CD4-positive, alpha-beta T cell treated with Interleukin-6 at 100 ng/mL for 8 hours (primary cell): ENCODE results near the gene RETNLB.

ENCODE experiments used
- DNase-seq: peaks from one replicate; pipeline ENCODE4 v3.0.0-alpha.2; 2020; ENCODE audit warnings: mixed read lengths, low spot score

RETNLB gene, protein sequence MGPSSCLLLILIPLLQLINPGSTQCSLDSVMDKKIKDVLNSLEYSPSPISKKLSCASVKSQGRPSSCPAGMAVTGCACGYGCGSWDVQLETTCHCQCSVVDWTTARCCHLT

GRCh38 chr3:108757404-108757982 lies at the start of gene RETNLB:
Gene RETNLB (minus strand): TSS chr3:108757410. CDS start chr3:108757185, 225 bp downstream.
- no peak for DNase-seq

- DNase-seq, result peak; percentile 71
Measured at GRCh38 chr3:108806316-108806715, 49.1 kb upstream of the RETNLB start.

DNA sequence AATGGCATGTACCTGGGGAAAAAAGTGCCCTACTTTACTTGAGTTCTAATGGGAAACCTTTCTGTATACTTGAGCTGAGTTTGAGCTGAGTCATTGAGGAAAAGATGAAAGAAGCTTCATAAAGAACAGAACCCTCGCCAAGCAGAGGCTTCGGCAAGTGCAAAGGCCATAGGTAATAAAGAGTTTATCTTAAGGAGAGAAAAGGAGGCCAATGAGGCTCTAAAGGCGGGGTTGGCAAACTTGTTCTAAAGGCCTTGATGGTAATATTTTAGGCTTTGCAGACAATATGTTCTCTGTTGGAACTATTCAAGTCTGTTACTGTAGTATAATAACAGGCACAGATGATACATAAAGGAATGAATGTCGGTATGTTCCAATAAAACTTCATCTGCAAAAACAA lies 47.8 kb upstream of the RETNLB start:
- DNase-seq, result no peak

GRCh38 chr3:108804437-108804836 lies 47.2 kb upstream of the RETNLB start:
- DNase-seq, result no peak

GRCh38 chr3:108791473-108791872 lies 34.3 kb upstream of the RETNLB start:
- DNase-seq, result no peak

DNA sequence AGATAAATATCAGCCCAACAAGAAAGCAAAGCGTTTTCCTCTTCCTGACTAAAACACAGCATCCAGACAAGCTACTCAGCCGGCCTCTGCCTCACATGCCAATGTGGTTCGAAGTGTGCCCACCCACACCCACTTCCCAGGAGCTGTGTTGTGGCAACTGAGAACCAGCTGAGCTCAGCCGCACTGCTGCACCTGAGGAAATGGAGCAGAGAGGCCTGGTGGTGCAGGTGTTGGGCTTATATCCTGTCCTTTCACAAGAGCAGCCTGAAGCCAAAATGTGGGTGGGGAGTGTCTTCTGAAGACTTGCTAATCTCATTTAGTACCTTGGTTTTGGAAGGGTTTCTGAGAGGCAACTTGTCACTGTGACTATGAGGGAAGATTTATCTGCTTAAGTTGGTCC lies 23.0 kb upstream of the RETNLB start:
- peak; percentile 40 for DNase-seq

DNA sequence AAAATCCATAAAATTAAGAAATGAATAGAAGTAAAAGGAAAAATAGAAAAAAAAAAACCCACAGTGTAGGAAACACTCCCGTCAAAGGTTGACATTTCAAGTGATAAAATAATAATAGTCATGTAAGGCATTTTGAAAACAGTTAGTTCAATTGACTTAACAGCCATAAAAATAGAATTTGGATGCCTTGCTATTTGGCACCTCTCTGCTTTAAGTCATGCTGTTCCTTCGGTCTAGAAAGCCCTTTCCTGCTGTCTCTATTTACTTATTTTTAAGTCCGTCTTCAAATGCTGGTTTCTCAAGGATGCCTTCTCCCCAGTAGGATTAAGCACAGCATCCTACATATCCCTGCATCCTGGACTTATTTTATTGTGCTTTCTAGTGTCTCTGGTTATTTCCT lies 22.3 kb upstream of the RETNLB start:
- DNase-seq, result no peak

- no peak for DNase-seq
Measured at GRCh38 chr3:108775649-108776048, 18.4 kb upstream of the RETNLB start.

- no peak for DNase-seq
Measured at GRCh38 chr3:108767253-108767652, 10.0 kb upstream of the RETNLB start.

DNA sequence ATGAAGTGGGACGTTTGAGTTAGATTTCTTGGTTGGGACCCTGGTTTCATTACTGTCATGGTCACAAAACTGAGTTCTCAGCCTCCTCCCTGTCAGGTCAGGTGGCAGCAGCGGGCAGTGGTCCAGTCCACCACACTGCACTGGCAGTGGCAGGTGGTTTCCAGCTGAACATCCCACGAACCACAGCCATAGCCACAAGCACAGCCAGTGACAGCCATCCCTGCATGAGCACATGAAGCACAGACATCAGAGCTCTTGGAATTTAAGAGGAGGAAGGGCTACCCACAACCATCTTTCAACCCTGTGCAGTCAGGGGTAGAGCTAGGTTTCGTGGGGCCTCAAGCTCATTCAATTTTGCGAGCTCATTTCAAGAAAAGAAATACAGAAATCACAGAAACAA lies 1.5 kb downstream of the RETNLB start:
- no peak for DNase-seq

DNA sequence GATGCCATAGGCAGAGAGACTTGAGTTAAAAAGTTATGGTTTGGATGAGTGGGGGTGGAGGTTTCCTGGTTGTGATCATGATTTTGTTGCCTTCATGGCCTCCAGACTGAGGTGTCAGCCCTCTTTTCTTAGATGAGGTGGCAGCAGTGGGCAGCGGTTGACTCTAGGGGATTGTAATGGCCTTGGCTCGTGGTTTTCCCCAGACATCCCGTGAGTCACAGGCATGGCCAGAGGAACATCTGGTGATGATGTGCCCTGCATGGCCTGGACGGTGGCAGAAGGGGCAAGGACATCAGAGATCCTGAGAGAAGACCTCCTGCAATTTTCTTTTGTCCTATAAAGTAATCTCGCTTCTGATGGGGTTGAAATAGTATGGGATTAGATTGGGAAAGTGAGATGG lies 12.4 kb downstream of the RETNLB start:
- no peak for DNase-seq

- no peak for DNase-seq
Measured at GRCh38 chr3:108742929-108743328, 14.3 kb downstream of the RETNLB start.

GRCh38 chr3:108736821-108737220 lies 20.4 kb downstream of the RETNLB start:
- DNase-seq, result no peak

DNA sequence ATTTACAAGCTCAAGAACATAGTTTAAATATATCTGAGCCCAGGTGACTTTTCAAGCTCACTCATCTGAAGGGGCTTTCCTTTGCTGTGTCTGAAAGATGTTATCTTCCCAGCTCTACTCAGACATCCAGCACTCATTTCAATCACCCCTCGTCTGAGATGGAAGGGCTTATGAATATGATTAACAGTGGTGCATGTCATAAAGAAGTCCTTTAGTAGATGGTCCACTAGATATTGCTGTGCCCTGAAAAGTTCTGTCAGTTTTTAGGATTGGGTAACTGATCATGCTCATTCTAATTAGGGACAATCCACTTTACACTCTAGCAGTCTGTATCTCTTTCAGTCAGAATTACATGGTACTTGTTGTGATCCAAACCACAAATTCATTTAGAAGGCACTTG lies 28.3 kb downstream of the RETNLB start:
- DNase-seq, result no peak

GRCh38 chr3:108728105-108728504 lies 29.1 kb downstream of the RETNLB start:
- DNase-seq, result no peak

- no peak for DNase-seq
Measured at GRCh38 chr3:108724101-108724500, 33.1 kb downstream of the RETNLB start.

DNA sequence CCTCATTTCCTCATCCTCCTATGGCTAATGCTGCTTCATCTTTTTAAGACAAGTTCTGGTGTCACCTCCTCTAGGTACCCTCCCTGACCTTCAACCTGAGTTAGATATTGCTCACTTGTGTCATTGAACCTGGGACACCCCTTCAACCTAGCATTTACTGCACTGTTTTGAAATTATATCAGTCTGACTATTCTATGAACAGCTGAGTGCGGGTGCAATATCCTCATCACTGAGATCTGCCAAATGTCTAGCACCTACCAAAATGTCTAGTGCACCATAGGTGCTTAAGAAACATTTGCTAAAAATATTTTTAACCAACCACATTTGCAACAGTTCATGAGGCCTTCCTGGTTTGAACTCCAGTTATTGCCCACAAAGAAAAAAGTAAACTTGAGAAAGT lies 34.5 kb downstream of the RETNLB start:
- DNase-seq, result no peak

GRCh38 chr3:108719178-108719806 lies 37.9 kb downstream of the RETNLB start:
- DNase-seq, result no peak

- DNase-seq, result no peak
Measured at GRCh38 chr3:108718454-108718853, 38.8 kb downstream of the RETNLB start.

- no peak for DNase-seq
Measured at GRCh38 chr3:108713816-108714215, 43.4 kb downstream of the RETNLB start.

DNA sequence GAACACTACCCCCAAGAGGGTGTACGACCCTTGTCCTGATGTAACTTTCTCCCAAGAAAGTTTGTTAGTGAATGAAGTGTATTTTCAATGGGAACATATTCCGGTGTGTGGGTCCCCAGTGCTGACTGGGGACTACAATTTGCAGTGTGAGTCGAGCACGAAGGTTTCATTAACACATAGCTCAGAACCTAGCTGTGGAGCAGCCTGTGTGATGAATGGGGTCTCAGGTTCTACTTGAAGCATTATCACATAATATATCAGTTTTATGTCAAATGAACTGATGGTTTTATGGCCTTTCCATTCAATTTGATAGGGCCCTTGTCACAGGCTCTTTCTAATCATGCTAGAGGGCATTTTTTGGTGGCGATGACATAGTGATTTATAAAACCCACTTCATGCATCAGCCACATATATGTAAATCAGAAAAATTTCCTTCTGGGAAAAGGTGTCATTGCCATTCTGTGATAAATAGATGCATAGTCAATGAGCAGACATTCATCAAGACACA lies 44.1 kb downstream of the RETNLB start:
- no peak for DNase-seq
